ENCODE data around the gene FILIP1L.

Gene FILIP1L

GRCh38 chr3:99895703-99896441, 218.4 kb downstream of the FILIP1L start:
- no peak for DNase-seq

DNA sequence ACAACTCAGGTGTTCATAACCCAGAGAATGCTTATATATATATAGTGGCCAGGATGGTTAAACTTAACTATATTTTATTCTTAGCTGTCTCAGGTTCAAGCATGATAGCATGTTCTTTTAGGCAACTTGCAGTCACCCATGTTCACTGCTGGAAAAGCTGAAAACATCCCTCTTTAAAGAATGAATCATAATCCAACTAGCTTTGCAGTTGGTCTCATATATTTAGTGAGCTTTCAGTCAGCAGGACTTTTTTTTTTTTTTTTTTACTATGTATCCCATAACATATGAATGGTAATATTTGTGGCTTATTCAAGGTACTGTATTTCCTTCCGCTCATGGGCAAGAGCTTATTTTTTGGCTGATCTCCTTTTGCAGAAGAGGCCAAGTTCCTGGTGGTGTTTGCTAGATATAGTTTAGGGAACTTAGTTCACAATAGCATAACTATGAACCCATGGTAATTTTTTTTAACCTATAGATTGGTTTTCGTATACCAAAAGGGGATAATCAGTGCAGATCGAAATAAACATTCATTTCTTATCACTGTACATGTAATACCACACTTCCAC, 219.1 kb downstream of the FILIP1L start:
- no peak for DNase-seq

- no peak for DNase-seq
These were observed 222.0 kb downstream of the FILIP1L start for GRCh38 chr3:99892332-99892731.

DNA sequence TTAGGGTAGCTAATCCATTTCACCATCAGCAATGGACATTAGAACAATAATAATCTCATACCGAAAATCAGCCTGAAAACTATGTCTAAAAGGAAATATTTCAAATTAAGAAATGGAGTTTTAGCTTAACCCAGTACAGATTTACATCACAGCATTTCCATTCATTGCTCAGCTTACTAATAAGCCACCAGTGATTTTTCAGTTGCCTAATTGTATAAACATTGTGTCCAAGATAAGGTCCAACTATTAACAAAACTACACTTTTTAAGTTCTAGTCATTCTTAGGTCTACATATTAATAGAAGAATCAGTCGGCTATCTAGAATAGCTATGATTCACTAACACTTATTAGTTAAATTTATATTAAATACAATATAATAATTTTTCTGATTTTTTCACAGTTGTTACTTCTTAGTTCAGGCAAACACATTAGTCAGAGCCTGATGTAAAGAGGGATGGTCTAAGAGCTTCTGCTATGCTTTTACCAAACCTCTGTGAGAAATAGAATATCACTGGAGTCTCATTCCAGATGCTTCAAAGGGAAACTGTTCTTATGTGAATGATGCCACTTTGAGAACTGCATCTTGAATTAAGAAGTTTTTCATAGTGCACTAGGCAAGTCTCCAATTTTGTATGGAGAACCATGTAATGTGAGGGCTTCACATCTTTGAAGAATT, 222.6 kb downstream of the FILIP1L start:
- DNase-seq, result no peak

- DNase-seq, result no peak
These were observed 228.4 kb downstream of the FILIP1L start for GRCh38 chr3:99885851-99886250.

DNA sequence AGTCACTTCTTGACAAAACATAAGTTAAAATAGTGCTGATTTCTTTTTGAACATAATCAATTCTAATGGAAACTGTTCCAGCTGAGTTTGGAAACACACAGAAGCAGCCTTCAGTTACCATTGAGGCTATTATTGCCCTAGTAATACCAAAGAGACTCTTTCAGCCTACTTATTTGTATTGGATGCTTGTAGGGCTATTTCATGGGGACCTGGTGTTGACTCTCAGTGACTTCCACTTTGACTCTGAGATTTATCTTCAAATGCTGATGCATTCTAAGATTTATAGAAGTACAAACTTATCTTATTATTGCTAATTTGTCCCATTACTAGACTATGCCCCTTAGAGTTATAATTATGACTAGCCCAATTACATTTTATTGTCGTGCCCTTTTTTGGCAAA, 229.2 kb downstream of the FILIP1L start:
- no peak for DNase-seq

- no peak for DNase-seq
These were observed 229.8 kb downstream of the FILIP1L start for GRCh38 chr3:99884484-99884883.

GRCh38 chr3:99883693-99884092, 230.6 kb downstream of the FILIP1L start:
- DNase-seq, result no peak

GRCh38 chr3:99883138-99883461, 231.2 kb downstream of the FILIP1L start:
- DNase-seq, result no peak

DNA sequence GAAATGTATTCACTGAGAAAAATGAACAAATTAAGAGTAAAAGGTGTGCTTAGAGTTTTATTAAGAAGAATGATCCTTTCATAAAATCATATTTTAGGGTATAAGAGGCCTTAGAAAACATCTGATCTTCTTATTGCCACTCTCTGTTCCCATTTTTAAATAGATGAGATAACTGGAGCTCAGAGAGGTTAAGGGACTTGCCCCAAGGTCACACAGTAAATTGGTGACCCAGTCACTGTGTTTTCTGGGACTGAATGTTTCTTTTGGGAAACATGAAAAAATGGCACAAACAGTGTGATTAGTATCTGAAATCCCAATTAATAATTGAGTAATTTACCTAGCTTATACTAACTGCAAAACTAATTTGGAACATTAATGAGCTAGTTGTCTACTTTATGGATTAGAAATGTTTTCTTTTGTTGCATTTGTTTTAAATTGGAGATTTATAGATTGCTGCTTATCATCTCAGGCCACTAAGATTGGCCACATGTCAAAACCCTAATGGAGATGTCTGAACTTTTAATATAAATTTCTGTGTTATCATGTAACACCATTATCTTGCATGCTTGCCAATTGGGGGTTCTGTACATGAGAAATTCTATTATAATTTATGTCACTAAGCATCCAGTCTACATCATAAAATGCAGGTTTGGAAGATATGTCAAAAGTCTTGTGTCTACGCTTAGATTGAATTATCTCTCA, 231.7 kb downstream of the FILIP1L start:
- no peak for DNase-seq

- DNase-seq, result no peak
These were observed 233.2 kb downstream of the FILIP1L start for GRCh38 chr3:99881121-99881524.

DNA sequence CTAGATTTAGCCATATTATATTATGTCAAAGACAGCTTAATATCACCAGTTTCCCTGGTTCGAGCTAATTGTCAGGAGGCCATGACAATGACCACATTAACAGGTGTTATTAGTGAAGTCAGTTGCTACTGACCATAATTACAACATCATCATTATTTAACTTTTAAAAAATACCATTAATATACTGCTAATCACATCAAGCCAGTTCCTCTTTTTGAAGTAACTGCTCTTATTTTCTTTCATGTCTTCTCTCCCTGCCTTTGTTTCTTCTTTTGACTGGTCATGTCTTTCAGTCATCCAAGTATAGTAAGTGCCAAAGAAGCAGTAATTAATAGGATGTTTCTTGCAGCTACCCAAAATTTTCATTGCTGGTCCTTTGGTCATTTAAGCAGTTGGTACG, 235.0 kb downstream of the FILIP1L start:
- DNase-seq, result no peak

DNA sequence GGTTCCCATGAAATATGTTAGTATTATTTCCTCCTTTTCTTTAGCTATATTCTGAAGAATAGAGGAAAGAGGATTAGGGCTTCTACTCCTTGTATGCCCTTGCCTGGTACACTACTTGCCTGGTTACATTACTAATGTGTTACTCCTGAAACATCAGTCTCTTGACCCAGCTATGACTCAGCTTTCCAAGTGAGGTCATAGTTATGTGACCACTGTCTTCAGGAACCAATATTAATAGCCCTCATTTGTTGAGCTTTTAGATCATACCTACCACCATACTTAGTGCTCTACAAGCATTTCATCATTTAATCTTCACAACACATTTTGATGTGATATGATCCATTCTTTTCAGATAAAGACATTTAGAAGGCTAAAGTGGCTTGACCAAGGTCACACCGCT, 236.3 kb downstream of the FILIP1L start:
- no peak for DNase-seq

DNA sequence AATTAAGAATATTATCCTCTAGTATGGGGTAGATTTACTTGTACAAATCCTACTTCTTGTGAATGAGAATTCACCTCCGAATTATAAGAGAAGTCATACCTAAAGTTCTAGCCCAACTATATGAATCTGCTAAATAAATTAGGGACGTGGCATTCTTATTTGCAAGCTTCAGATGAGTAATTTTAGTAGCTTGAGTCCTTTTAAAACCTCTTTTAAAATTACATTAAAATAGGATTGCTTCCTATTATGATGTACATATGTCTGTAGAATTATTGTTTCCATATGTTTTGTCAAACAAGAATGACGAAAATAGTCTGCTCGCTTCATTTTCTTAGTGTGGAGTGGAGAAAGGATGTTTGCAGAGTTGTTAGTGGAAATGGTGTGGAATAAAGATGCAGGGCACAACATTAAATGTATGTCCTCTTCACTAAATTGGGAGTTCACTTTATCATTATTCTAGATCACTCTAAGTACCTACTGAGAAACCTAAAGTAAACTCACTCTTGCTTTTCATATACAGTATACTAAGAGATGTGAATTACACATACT, 237.2 kb downstream of the FILIP1L start:
- no peak for DNase-seq

DNA sequence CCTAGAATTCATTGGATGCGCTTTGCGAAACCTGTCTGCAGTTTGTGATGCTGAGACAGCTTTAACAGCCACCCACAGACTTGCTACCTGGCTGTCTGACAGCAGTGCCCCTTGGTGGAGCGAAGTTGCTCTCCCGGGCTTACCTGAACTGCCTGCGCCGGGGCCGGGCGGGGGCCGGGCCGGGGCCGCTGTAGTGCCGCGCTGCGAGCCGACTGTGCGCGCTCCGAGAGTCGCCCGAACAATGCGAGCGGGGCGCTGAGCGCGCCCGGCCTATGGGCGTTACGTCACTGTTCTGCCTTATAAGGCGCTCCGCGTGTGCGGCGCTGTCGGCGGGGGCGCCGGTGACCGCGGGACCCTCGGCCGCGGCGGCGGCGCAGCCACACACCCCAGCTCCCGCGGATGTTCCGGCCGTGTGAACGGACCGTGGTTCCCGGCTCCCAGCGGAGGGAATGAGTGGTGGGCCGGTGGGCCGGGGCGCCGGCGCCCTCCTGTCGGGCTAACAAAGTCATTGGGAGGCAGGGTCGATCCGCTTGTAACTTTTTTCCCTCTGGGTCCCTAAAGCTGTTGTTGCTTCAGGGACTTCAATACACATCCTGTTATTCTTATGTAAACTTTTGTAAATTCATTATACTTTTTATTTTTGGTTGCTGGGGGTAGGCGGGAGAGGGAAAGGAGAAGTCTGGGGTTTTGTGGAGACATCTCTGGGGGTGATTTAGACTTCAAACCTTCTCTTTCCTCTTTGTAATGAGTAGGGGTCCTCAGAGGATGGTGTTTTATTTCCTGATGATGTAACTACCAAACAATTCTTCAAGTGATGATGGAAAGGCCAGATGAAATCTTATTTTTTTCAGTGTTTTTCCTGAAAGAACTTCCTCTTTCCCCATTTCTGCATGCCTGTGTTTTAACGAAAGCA, 238.1 kb downstream of the FILIP1L start:
- DNase-seq, result peak in 49 of 51 donors; percentile 6 to 78 (median 50)

DNA sequence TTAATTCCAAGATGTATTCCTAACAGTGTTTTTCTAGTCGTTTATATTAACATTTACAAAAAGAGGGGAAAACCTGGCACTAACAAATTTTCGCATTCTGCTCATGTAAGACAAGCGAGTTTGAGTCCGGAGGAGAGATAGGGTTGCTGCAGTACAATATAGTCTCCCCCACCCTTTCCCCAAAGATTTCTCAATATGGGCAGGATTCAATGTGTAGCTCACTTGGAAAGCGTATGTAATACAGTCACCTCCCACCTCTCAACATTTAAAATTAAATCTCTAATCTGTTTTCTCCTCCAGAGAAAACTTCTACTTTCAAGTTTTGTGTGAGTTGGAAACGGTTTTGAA, 238.7 kb downstream of the FILIP1L start:
- no peak for DNase-seq

GRCh38 chr3:99874237-99875002, 239.9 kb downstream of the FILIP1L start:
- no peak for DNase-seq

GRCh38 chr3:99873269-99874102, 240.8 kb downstream of the FILIP1L start:
- no peak for DNase-seq

DNA sequence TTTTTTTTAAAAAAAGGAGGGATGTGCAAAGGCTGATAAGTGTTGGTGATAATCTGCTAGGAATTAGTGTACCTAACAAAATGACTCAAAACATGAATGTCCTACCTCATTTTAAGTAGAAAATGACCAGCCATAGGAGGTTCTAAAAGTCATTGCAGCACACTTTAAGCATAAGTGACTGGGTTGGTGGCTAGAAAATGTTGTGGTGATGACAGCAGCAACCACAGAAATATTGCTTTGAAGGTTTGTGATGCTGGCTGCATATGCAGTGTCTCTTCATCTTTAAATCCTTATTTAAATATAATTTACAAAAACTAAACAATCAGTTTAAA, 241.4 kb downstream of the FILIP1L start:
- DNase-seq, result no peak

Data from hypothalamus (tissue), 51 donors.